HG02571 (cell line): ENCODE measurements around the gene TFDP1.
"Not testable (repeated sequence)": the region's sequence is repeated elsewhere in the genome, so short reads cannot be mapped to it uniquely, and the experiment has no call there.

Experiments
- ATAC-seq: cut with Tn5 transposase; IDR thresholded peaks from one replicate; pipeline ENCODE4 v1.9.1; 2021; ENCODE audit warnings: mild to moderate bottlenecking, moderate library complexity; ENCODE audit not compliant: unreplicated experiment

Gene TFDP1

DNA sequence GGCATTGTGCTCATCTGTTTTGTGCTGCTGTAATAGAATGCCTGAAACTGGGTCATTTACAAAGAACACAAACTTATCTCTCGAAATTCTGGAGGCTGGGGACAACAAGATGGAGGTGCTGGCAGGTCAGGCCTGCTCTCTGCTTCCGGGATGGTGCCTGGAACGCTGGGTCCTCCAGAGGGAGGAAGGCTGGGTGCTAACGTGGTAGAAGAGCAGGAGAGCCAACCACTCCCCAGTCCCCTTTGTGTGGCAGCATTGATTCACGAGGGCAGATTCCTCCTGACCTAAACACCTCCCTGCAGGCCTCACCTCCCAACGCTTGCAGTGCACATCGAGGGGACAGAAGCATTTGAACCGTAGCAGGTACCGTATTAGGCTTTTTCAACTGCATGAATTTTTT lies 34.1 kb upstream of the TFDP1 start:
- ATAC-seq, result no peak

DNA sequence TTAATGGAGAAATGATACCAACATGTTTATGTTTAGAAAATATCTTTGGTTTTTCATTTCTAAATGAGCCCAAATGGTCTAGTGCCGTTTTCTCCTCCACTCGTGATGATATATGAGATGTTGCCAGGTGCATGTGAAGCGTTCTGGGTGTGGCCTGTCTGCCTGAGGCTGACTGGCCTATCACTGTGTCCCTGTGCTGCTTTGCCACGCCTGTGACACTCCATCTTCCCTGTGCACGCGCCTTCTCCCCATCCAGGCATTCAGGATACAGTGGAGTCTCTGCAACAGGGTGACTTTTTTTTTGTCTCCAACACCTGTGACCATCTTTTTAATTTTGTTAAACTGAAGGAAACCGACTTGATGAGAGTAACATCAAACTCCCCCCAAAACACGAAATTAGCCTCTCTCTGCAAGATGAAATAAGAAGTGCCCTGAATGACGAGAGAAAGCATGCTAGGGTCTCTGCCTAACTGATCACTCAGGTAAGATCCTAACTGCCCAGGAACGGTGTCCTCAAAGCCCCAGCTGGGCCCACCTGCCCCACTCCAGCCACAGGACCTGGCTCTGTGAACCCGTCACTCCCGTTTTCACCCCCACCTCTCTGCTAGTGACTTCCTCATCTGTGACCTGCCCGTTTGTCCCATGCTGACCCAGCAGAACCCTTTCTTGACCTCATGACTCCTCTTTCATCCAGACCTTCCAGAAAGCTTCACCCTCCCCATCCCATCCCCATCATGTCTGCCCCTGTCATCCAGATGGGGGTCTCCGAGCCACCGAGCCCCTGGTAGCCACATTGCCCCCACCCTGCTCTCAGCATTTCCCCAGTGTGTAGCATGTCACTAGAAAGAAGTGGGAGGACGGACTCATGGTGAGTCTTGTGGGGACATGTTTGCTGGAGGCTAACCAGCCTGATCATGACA lies 33.2 kb upstream of the TFDP1 start:
- ATAC-seq, result no peak

DNA sequence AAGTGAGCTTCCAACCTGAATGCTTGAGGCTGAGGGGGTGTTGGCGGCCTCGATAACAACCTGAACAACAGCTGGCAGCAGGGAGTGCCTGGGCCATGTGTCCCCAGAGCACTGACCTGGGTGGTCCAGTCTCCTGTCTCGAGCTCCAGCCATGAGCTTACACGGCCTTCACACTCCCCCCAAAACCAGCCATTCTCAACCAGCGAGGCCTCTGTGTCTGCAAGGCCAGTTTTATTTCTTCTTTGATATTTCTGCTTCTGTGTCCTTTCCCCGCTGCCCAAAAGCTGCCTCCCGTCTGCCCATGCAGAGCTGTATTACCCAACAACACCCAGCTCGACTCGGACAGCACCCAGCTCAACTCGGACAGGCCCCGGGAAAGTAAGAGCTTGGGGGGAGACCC lies 32.5 kb upstream of the TFDP1 start:
- no peak for ATAC-seq

DNA sequence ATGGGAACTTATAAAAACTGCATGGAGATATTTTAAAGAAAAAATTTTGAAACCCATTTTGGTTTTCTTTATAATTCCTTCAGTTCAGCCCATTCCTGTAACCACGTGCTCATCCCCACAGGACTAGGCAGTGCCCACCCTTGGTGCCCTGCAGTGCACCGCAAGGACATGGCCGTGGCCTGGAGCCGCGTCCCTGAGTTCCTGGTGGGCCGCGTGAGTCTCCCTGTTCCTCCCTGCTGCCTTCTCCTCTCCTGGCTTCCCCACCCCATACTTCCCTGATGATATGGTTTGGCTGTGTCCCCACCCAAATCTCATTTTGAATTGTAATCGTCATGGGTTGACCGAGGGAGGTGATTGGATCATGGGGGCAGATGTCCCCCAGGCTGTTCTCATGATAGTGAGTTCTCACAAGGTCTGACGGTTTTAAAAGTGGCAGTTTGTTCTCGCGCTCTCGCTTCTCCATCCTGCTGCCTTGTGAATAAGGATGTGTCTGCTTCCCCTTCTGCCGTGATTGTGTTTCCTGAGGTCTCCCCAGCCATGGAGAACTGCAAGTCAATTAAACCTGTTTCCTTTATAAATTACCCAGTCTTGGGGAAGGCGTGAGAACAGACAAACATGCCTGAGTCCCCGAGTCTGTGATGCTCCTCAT lies 31.6 kb upstream of the TFDP1 start:
- ATAC-seq, result no peak

DNA sequence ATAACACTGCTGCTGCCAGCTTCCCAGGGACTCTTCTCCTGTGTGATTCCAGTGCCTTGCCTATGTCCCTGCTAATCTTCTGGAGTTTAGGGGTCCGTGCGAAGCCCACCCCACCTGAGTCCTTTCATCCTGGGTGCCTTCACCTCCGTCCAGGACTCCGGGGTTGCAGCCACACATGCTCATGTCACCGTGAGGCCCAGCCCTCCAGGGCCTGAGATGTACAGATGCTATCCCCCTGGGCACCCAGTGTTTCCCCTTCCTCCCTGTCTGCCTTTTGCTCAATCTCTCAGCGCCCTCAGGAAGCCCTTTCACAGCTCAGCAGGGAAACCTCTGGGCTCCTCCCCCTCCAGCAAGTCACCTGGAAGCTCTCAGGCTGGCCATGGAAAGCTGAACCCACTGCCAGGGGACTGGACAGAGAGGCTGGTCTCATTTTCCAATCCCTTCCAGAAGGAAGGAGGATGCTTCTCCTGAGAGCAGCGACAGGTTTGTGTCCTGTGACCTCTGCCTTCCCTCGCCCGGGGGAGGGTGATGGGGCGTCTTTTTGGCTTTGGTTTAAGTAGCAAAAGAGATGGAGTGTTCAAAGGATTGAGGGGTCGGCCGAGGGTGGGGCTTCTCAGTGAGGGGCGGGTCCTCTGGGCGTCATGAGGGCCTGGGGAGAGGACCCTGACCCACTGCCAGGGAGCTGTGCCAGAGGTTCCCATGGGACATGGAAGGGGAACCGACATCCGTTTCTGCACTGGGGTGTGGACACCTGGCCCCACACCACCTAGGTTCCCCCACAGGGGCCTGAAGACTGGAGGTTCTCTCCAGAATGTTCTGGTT lies 30.8 kb upstream of the TFDP1 start:
- no peak for ATAC-seq

DNA sequence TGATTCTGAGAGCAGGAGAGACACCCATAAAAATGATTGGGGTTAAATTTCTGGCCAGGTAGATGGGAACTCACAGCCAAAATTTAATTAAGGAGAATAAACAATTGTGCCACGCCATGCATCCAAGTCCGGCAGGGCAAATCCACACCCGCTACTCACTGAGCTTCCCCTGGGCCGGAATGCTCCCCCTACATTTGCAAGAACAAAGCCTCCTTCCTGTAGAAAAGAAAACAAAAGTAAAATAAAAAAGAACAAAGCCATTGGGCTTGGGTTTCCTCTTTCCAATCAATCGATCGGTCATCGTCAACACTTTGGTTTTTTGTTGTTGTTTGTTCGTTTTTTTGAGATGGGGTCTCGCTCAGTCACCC lies 30.2 kb upstream of the TFDP1 start:
- no peak for ATAC-seq

DNA sequence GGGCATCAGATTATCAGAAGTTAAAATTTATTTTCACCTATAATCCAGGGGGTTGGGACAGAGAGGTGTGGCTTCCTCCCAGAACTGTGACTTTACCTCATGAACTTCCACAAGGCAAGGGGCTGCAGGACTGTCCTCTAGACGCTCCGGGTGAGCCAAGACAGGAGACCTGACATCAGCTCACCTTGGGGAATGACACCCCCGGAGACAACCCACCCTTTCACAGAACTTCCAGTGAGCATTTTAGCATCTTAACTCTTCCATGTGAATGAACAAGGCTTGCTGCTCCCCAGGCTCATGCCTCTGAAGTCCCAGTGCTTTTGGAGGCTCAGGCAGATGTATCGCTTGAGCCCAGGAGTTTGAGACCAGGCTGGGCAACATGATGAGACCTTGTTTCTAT lies 29.4 kb upstream of the TFDP1 start:
- no peak for ATAC-seq

DNA sequence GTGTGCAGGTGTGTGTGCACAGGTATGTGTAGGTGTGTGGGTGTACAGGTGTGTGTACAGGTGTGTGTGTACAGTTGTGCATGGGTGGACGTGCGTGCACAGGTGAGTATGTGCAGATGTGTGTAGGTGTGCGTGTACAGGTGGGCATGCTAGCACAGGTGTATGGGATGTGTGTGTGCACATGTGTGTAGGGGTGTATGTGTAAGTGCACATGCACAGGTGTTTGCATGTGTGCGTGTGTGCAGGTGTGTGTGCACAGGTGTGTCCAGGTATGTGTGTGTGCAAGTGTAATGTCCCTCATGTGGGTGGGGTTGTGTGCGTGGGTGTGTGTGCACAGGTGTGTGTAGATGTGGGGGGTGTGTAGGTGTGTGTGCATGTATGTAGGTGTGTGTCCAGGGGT lies 27.5 kb upstream of the TFDP1 start:
- ATAC-seq, result no peak

DNA sequence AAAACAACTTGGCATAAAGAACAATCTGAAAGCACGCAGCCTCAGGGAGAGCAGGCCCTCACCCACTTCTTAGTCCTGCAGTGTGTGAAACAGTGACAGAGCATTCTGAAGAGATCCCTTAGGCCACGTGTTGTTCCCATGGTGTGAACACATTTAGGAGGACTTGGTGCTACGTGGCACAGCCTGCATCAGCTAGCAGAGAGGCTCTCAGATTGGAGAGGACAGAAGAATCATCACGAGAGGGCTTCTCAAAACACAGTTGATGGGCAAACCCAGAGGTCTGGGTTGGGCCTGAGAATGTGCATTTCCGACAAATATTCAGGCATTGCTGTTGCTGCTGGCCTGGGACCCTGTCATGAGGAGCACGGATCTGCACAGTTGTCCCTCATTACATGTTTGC lies 26.1 kb upstream of the TFDP1 start:
- ATAC-seq, result no peak

DNA sequence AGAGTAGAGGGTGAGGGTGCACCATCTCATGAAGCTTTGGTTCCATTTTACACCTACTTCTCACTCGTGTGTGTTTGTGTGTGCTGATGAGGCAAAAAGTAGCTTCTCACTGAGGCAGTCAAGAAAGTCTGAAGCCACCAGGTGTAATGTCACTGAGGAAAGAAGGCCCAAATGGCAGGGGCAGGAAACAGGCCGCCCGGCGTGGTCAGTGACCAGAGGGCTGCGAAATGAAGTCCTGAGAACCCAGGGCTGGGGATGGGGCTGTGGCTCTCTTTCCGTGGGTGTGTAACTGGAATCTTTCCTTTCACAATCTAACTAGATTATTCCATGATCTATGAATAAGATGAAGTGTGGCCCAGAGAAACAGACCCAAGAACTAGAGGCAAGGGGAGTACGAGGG lies 25.5 kb upstream of the TFDP1 start:
- no peak for ATAC-seq

DNA sequence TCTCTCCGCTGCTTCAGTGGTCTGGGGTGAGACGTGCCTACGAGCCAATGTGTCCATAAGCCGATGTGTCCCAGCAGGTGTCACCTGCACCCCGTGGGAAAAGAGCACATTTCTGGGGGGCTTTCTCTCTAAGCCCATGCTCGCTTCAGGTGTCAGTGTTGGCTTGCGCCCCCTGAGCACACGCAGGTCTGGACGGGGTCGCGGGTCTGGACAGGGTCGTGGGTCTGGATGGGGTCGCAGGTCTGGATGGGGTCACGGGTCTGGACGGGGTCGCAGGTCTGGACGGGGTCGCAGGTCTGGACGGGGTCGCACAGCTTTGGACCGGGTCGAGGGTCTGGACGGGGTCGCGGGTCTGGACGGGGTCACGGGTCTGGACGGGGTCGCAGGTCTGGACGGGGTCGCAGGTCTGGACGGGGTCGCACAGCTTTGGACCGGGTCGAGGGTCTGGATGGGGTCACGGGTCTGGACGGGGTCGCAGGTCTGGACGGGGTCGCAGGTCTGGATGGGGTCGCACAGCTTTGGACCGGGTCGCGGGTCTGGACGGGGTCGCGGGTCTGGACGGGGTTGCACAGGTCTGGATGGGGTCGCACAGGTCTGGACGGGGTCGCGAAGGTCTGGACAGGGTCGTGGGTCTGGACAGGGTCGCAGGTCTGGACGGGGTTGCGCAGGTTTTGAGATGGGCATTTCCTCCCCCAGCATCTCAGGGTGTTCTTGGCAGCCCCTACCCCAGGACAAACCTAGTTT lies 24.5 kb upstream of the TFDP1 start:
- no peak for ATAC-seq

DNA sequence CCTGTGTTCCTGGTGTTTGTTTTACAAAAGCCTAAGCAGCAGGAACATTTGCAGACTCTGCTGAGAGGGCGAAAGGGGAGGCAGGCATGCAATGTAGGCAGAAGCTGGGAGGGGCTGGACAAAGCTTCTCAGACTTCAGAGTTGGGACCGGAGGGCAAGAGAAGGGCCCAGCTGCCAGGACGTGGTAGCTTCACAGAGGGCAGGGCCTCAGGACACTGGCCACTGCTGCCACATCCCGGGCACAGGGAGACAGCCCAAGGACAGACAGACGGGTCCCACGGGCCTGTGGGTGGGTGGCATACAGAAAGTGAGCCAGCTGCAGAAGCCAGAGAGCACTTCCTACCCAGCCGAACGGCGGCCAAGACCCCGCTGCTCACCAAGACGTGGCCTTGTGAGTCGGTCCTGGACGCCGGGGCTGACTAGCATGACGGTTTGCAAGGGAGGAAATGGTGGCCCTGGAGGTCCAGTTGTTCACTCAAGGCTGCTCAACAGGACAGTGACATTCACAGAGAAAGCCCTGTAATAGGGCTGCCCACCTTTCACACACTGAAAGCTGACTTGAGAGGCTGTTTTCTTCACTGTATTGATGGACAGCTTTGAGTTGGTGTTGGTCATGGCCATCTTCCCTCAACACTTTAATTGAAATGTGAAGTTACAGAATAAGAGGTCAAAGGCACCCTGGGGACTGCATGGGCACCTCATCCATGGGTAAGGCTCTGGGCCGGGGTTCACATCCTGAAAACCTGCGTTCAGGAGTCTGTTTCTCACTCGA lies 23.7 kb upstream of the TFDP1 start:
- no peak for ATAC-seq

DNA sequence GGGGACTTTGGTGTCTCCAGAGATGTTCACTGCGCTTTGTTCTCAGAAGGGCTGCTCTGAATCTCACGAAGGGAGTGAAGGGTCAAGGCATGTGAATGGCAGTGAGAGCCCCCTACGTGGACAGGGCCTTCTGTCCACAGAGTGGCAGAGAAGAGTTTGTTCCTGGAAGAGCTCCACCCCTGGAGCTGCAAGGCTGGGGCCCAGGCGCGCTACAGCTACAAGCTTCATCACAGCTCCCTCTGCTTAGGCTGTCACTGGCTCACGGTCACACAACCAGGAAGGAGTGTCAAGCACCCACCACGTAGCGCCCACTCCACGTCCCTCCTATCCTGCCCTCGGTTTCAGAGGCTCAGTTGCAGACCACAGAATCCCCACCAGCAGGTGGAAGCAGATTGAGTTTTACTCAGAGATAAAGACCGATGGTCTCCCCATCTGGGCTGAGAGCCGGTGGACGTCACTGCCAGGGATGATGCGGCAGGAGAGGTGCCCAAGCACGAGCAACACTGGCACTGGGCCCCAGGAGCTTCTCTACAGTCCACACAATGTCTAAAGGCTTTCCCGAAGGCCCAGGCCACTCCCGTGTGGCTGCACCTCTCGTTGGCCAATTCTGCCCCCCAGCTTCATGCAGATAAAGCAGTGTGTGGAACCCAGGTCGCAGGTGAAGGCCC lies 23.0 kb upstream of the TFDP1 start:
- no peak for ATAC-seq

DNA sequence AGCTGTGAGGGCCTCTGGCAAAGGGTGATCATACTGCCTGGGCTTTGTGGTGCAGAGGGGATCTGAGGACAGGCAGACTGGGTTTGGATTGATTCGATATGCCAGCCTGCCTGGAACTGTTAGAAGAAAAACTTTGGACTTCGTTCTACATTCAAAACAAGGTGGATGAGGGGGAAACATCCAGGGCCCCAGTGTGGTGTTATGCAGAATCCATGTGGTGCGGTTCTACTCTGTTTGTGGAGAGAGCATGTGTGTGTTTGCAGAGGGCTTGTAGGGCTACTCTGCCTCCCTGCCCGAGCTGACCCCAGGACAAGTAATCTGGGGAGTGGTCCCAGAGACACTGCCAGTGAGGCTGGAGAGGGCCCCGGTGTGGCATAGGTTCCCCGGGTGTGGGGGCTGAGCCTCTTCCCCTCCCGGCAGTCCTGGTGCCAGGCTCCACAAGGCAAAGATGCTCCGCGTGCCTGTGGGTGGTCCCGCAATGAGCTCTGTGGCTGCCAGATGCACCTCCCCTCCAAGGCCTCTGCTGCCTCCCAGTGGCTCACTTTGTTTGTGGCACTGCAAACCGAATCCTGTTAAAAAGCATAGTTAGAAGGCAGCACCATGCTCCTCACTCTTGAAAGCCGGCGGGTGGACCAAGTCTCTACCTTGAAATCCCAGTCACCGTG lies 22.3 kb upstream of the TFDP1 start:
- no peak for ATAC-seq

DNA sequence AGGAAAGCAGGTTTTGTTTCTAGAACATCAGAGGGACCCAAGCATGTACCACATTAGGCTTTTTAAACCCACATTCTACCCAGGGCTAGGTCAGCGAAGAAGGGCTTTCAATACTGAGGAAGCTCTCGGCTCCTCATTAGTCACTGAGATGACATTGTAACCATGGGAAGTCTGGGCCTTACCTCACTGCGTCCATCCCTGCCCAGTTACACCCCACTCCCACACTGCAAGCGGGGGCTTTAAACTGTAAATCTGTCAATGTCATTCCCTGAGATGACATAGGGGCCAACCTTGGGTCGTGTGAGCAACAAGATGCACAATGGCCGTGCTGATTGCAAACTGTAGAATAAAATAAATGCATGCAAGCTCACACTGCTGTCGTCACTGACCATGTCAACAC lies 21.7 kb upstream of the TFDP1 start:
- no peak for ATAC-seq

DNA sequence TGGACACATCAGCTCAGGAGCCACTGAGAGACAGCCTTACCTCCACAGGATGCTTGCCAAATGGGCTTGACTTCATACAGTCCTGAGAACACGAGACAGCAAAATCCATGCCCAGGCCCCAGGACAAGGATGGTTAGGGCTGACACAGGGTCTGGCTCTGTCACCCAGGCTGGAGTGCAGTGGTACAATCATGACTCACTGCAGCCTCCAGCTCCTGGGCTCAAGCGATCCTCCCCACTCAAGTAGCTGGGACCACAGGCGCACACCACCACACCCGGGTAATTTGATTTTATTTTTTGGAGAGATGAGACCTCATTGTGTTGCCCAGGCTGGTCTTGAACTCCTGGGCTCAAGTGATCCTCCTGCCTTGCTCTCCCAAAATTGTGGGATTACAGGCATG lies 21.0 kb upstream of the TFDP1 start:
- ATAC-seq, result not testable (repeated sequence)

DNA sequence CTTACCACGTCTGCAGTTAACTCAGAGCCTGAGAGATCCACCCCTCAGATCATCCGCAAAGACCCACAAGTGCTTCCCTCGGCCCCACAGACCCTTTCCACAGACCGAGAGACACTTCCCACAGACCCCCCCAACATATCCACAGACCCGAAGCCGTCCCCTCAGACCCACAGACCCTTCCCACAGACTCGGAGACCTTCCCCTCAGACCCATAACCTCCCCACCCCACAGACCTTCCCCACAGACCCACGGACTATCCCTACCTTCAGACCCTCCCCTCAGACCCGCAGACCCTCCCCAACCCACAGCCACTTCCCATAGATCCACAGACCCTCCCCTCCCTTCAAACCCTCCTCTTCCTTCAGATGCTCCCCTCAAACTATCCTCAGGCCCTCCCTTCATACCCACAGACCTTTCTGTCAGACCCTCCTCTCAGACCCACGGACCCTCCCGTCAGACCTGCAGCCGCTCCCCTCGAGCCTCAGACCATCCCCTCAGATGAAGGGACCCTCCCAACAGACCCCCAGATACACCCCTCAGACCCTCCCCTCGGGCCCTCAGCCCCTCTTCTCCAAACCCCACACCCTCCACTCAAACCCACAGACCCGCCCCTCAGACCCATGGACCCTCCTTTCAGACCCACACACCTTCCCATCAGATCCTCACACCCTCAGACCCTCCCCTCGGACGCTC lies 20.1 kb upstream of the TFDP1 start:
- ATAC-seq, result no peak

DNA sequence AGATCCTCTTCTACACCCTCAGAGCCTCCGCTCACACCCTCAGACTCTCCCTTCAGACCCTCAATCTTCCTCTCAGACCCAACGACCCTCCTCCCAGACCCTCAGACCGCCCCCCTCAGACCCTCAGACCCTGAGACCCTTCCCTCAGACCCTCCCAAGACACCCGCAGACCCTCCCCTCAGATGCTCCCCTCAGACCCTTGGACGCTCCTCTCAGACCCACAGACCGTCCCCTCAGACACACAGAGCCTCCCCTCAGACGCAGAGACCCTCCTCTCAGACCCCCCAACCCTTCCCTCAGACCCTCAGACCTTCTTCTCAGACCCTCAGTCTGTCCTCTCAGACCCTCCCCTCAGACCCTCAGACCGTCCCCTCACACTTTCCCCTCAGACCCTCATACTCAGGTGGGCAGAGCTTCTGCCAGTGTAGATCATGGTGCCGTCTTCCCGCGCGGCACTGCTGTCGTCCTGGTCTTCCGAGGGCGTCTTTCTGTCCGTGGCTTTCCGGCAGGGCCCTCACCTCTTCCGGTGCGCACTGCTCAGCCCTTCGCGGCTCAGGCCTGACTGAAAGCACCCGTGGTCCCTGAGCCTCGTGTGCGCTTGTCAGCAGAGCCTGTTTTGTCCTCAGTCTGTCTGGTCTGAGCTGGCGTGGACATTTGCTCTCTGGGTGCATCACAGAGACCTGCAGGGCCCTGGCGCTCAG lies 18.9 kb upstream of the TFDP1 start:
- ATAC-seq, result no peak
